Measurements from ENCODE around the gene RALBP1. TPM values are rescaled to one million over a fixed set of nuclear protein-coding genes. Genes with fewer than 3 reads are reported as not detected.
"Not testable (repeated sequence)": the region's sequence is repeated elsewhere in the genome, so short reads cannot be mapped to it uniquely, and the experiment has no call there.

Gene RALBP1
- total and polyA plus RNA-seq, 2 of the 8 experiments (the other 6 are each of a cell fraction or from before 2014, with no cell fraction given), result 40.3 to 67.8 TPM

GRCh38 chr18:9449600-9450414 is 25.5 kb upstream of the RALBP1 start (continued):
- TF ChIP-seq NRF1 (IDR thresholded peaks at IDR 0.05; ENCODE audit: low read depth, low read length), result no peak
- no peak for TF ChIP-seq EZH2 (IDR thresholded peaks at IDR 0.05; ENCODE audit: low read depth, low read length, severe bottlenecking)
- TF ChIP-seq HDAC2 (IDR thresholded peaks at IDR 0.05; ENCODE audit: borderline replicate concordance in 1 of 2, low read depth in 2 of 2, low read length in 2 of 2), result no peak
- no peak for TF ChIP-seq CREB1 (IDR thresholded peaks at IDR 0.05)

GRCh38 chr18:9450920-9451319 is 24.4 kb upstream of the RALBP1 start:
- H2BK5ac ChIP-seq (ENCODE audit: low read depth, low read length); H3K56ac ChIP-seq (replicated peaks; ENCODE audit: insufficient read length, low read depth, low read length); H2BK20ac ChIP-seq (ENCODE audit: low read length); H2AK5ac ChIP-seq (ENCODE audit: low read depth, low read length); FAIRE-seq; H3K9ac ChIP-seq (replicated peaks in 1 of 4; ENCODE audit: extremely low read depth in 1 of 4, low read depth in 3 of 4, low read length in 3 of 4); H4K91ac ChIP-seq (replicated peaks; ENCODE audit: insufficient read length, low read length); H3K27ac ChIP-seq (ENCODE audit: low read depth, low read length); H3K14ac ChIP-seq (ENCODE audit: insufficient read length); H3K23ac ChIP-seq (ENCODE audit: insufficient read length); H3K4me1 ChIP-seq (replicated peaks in 1 of 4; ENCODE audit: control insufficient read depth in 3 of 4, insufficient read depth in 4 of 4, low read length in 3 of 4); H3K9me3 ChIP-seq (ENCODE audit: insufficient read depth in 2 of 2, low read depth in 1 of 2, low read length in 1 of 2); CTCF ChIA-PET (ENCODE audit: partially characterized antibody); H2BK120ac ChIP-seq (replicated peaks; ENCODE audit: low read depth, low read length); H2BK15ac ChIP-seq (ENCODE audit: low read length); H3K36me3 ChIP-seq (ENCODE audit: control insufficient read depth in 2 of 4, insufficient read depth in 4 of 4, low read length in 3 of 4); H3K79me1 ChIP-seq (ENCODE audit: low read depth, low read length); H3K4me2 ChIP-seq (ENCODE audit: insufficient read depth in 1 of 2, low read depth in 2 of 2, low read length in 2 of 2); H3K27me3 ChIP-seq (replicated peaks in 1 of 4; ENCODE audit: control insufficient read depth in 3 of 4, extremely low read depth in 1 of 4, insufficient read depth in 3 of 4, low read length in 3 of 4); H3K79me2 ChIP-seq (ENCODE audit: control insufficient read depth in 1 of 2, insufficient read depth in 2 of 2, low read length in 2 of 2); H4K20me1 ChIP-seq (replicated peaks in 1 of 2; ENCODE audit: control insufficient read depth in 1 of 2, insufficient read depth in 2 of 2, low read length in 2 of 2); H4K5ac ChIP-seq (ENCODE audit: insufficient read length, low read depth, low read length); H2BK12ac ChIP-seq (ENCODE audit: low read depth, low read length); H3K18ac ChIP-seq (ENCODE audit: extremely low read depth, low read length); H4K8ac ChIP-seq (ENCODE audit: extremely low read depth, insufficient read depth, low read length); H3K4ac ChIP-seq (replicated peaks; ENCODE audit: insufficient read length, low read depth, low read length); H3K23me2 ChIP-seq (ENCODE audit: low read depth, low read length); H3K4me3 ChIP-seq (ENCODE audit: extremely low read depth in 1 of 4, insufficient read depth in 2 of 4, low read depth in 3 of 4, low read length in 4 of 4); DNase-seq (ENCODE audit: low read depth in 1 of 2, low spot score in 2 of 2): not testable (repeated sequence)
- 98% methylated on average over 7 of the region's 7 CpGs; no CpG with 5 or more reads in 1 of the 2 experiments for WGBS, 2 experiments (ENCODE audit: extremely low coverage in 1 of 2, insufficient coverage in 1 of 2, insufficient read length in 1 of 2, insufficient replicate concordance in 2 of 2, low coverage in 1 of 2, low lambda C conversion rate in 2 of 2, missing lambda C conversion rate in 1 of 2)
- POLR2A ChIA-PET (ENCODE audit: partially characterized antibody), result interaction anchor here (0.7 kb wide), 1 partner anchor 125 kb away, joined by 3 read pairs; no protein-coding TSS in a partner anchor
- 0 out of 2 replicates have a peak overlapping the region, but pooled peaks have one; percentile 10 for H2AFZ ChIP-seq (ENCODE audit: low read length)

Data from H1 (cell line).